Activated CD4-positive, alpha-beta T cell treated with anti-CD3 and anti-CD28 coated beads for 36 hours (primary cell): ENCODE measurements around the gene CFAP61. TPM values are rescaled to one million over a fixed set of nuclear protein-coding genes. Genes with fewer than 3 reads are reported as not detected.
"Not testable (repeated sequence)": the region's sequence is repeated elsewhere in the genome, so short reads cannot be mapped to it uniquely, and the experiment has no call there.

Experiments used
- ATAC-seq: fragments of 200-7000 bp; cut with Tn5 transposase; one replicate; pipeline ENCODE4 v1.10.0; 2021; ENCODE audit warnings: mild to moderate bottlenecking, moderate library complexity
- CTCF ChIA-PET: fragments of 350-600 bp; sonication (Branson Sonifier 250); formaldehyde crosslinking; loops from one replicate; lab custom pipeline; 2021; ENCODE audit warnings: antibody characterized with exemption; lab: Charles Lee
- POLR2A ChIA-PET: fragments of 350-600 bp; sonication (Branson Sonifier 250); formaldehyde crosslinking; loops from one replicate; lab custom pipeline; 2021; ENCODE audit warnings: antibody characterized with exemption, inconsistent platforms; lab: Charles Lee
- DNase-seq: peaks from one replicate; pipeline ENCODE4 v3.0.0-alpha.2; 2020
- H3K27ac Mint-ChIP-seq: one replicate; pipeline ENCODE4 v1.8.0; 2021; ENCODE audit warnings: mixed read lengths
- H3K27me3 Mint-ChIP-seq: one replicate; pipeline ENCODE4 v1.8.0; 2021; ENCODE audit warnings: mixed read lengths
- H3K36me3 Mint-ChIP-seq: one replicate; pipeline ENCODE4 v1.8.0; 2021; ENCODE audit warnings: low read depth, mixed read lengths
- H3K4me1 Mint-ChIP-seq: one replicate; pipeline ENCODE4 v1.8.0; 2021; ENCODE audit warnings: mixed read lengths
- H3K4me3 Mint-ChIP-seq: one replicate; pipeline ENCODE4 v1.8.0; 2021; ENCODE audit warnings: mild to moderate bottlenecking, moderate library complexity, mixed read lengths
- H3K9me3 Mint-ChIP-seq: one replicate; pipeline ENCODE4 v1.8.0; 2021; ENCODE audit warnings: low read depth, mixed read lengths
- intact Hi-C, 2 experiments: fragments of 100-400 bp; cut with DNase I in 1 of 2; cut with micrococcal nuclease in 1 of 2; formaldehyde crosslinking; loops; one replicate each; pipeline versions ENCODE4 v1.14.2 to v1.15.1; 2022 to 2024; cut with DNase I, micrococcal nuclease
- total RNA-seq, 2 experiments: library from RNA; stranded (reverse); gene quantifications; one replicate each; pipeline ENCODE4 v1.2.3, GENCODE V29; 2021

CFAP61 gene
- total RNA-seq, 2 experiments from 2014 or later, result 0.39 to 0.51 TPM

DNA sequence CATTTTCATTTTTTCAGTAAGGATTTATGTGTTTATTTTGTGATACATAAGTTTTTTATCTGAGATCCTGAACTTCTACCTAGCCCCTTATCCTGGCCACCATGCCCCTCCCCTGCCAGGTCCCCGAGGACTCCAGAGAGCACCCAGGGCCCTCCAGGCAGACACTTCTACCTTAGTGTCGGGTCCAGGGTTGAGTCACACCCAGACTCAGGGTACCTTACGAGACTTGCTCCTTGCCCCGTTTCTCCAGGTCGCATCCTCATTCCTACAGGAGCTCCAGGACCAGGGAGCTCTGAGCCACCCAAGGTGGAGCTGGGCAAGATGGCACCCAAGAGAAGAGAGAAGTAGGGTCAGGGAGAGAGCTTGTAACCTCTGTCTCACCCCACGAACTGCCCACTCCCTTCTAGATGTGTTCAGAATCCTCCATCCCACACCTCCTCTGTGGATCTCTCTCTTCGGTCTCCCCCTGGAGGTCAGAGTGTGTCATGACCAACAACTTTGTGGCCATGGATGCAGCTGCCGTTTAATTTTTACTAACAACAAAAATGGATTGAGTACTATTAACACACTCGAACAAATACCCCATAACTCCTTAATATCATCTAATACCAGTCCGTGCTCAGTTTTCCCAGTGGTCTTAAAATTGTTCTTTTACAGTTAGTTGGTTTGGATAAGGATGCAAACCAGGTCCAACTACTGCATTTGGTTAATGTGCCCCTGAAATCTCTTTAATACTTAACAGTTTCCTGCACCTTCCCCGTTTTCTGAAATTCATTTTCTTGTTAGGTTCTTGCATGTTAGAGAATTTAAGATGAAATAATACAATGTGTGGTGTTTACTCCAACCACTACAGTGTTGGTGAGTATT is 185.0 kb downstream of the CFAP61 start:
- H3K27me3 Mint-ChIP-seq, result peaks cover 2% of the 10 kb centered on the region
- intact Hi-C loops, result loop anchor here in 1 of 2 experiments (1.0 kb wide), 2 partner anchors 107 to 153 kb away; no protein-coding TSS in a partner anchor
- H3K4me3 Mint-ChIP-seq, result no peak overlapping the region
- peak; percentile 39 for ATAC-seq
- CTCF ChIA-PET, result interaction anchor here (0.6 to 1.7 kb wide), 23 partner anchors 8 to 656 kb away, joined by 3 to 6 read pairs (median 3); partner anchors contain the start of genes CFAP61 and CRNKL1
- no peaks in the 10 kb centered on the region for H3K4me1 Mint-ChIP-seq
- H3K27ac Mint-ChIP-seq, result no peak overlapping the region
- POLR2A ChIA-PET, result no interaction called here
- no peaks in the 10 kb centered on the region for H3K36me3 Mint-ChIP-seq
- DNase-seq, result peak; percentile 48
- no peaks in the 10 kb centered on the region for H3K9me3 Mint-ChIP-seq

DNA sequence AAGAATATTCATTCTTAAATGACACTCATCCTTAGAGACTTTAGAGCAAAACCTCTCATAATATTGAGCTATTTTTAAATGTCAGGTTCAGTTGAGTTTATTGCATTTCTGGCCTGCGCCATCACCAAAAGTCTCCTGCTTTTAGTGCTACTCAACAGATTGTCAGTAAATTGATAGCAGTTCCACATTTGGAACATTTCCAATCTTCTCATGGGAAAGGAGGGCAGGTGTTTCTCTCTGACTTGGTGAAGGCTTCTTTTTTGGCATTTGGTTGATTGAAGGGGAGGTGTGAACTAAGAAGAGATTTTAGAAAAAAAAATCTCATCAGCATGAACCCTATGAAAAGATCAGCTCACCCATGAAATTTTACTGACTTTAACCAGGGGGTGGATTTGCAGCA is 189.6 kb downstream of the CFAP61 start:
- Mint-ChIP-seq H3K27me3 (peaks cover 8% of the 10 kb centered on the region), H3K27ac (no peak overlapping the region), H3K9me3 (peaks cover 3% of the 10 kb centered on the region), H3K4me3 (no peak overlapping the region), H3K36me3 (no peaks in the 10 kb centered on the region), H3K4me1 (no peaks in the 10 kb centered on the region)
- ChIA-PET CTCF (no interaction called here), POLR2A (no interaction called here)
- no peak for DNase-seq
- no peak for ATAC-seq
- intact Hi-C loops, result no loop called here

DNA sequence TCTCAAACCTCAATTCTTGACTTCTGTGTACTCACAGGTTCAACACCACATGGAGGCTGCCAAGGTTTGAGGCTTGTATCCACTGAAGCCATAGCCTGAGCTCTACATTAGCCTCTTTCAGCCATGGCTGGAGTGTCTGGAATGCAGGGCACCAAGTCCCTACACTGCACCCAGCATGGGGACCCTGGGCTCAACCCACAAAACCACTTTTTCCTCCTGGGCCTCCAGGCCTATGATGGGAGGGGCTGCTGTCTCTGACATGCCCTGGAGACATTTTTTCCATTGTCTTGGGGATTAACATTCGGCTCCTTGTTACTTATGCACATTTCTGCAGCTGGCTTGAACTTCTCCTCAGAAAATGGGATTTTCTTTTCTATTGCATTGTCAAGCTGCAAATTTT is 192.1 kb downstream of the CFAP61 start:
- H3K4me1 Mint-ChIP-seq, intact Hi-C loops, H3K9me3 Mint-ChIP-seq, DNase-seq, H3K27ac Mint-ChIP-seq, H3K36me3 Mint-ChIP-seq, ATAC-seq, POLR2A ChIA-PET, H3K4me3 Mint-ChIP-seq, CTCF ChIA-PET: not testable (repeated sequence)
- H3K27me3 Mint-ChIP-seq, result peaks cover 10% of the 10 kb centered on the region

DNA sequence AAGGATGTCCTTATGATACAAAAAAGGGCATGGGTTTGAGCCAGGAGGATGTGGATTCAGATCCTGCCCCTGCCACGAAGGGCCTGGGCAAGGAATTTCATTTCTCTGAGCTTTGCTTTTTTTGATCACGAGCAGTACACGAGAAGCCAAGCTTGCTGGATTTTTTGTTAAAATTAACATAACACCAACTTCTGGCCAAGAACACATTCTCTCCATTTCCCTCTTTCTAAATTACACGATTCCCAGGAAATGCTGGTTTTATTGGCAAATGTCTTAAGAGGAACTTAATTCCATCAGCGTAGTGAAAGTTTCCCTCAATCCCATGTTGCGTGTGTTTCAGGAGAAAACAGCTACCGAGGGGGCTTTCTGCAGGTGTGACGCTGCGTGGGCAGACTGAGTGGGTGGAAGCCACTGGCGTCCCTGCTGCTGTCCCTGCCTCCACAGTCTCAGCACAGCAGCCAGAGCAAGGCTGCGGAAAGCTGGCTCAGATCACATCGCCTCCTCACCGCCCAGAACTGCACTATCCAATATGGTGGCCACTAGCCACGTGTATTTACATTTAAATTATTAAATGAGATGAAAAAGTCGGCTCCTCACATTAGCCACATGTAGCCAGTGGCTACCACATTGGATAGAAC is 194.8 kb downstream of the CFAP61 start:
- Mint-ChIP-seq H3K27me3 (peaks cover 13% of the 10 kb centered on the region), H3K36me3 (no peaks in the 10 kb centered on the region), H3K27ac (no peak overlapping the region), H3K4me3 (no peak overlapping the region), H3K4me1 (no peaks in the 10 kb centered on the region), H3K9me3 (peaks cover 3% of the 10 kb centered on the region)
- ATAC-seq (no peak), DNase-seq (no peak)
- intact Hi-C loops, result no loop called here
- ChIA-PET CTCF (no interaction called here), POLR2A (no interaction called here)

DNA sequence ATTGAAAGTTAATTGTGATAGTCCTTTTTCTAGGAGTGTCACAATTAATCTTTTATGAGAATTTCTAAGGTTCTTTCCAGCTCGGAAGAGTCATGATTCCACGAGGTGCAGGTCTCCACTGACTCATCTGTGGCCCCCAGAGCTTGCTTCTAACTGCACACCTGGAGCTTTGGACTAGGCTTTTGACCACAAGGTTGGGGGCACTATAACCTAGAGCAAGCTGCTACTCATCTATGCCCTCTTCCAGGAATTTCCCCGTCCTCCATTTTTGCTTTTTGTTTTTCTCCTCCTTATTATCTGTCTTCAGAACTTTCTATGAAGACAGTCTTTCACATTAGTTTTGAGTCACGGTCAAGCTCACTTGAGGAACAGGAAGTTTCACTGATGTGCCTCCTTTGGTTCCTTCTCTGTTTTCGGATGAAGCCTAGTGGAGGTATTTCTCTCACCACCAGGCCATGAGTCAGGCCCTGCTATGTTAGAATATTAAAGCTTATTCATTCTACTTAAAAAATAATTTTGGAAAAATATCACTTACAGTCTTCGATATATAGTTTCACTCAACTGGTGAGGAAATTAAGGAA is 196.4 kb downstream of the CFAP61 start:
- no peak for ATAC-seq
- H3K4me3 Mint-ChIP-seq, result no peak overlapping the region
- ChIA-PET POLR2A (interaction anchor here (0.6 kb wide), 1 partner anchor 383 kb away, joined by 4 read pairs; no protein-coding TSS in a partner anchor), CTCF (interaction anchor here (1.1 to 1.5 kb wide), 2 partner anchors 10 to 11 kb away, joined by 3 to 4 read pairs; no protein-coding TSS in a partner anchor)
- intact Hi-C loops, result no loop called here
- no peaks in the 10 kb centered on the region for H3K36me3 Mint-ChIP-seq
- H3K9me3 Mint-ChIP-seq, result peaks cover 3% of the 10 kb centered on the region
- peaks cover 13% of the 10 kb centered on the region for H3K27me3 Mint-ChIP-seq
- no peak overlapping the region for H3K27ac Mint-ChIP-seq
- no peaks in the 10 kb centered on the region for H3K4me1 Mint-ChIP-seq
- DNase-seq, result no peak

DNA sequence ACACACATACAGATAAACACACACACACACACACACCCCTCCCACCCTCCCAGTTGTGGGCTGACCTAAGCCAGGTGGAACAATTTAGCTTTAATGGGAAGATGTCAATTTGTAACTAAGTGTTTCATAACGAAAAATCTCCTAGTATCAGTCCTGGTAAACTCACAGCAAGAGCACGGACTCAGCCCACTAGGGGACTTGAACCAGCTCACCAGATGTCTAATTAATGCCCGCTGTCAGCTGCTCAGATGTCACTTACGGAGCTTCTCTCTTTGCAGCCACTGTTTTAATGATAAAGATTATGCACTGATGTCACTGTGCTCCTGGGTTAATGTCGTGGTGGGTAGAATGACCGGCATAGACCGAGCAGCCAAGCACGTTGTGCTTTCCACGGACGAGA is 199.0 kb downstream of the CFAP61 start:
- no peaks in the 10 kb centered on the region for H3K36me3 Mint-ChIP-seq
- H3K27me3 Mint-ChIP-seq, result peaks cover 6% of the 10 kb centered on the region
- DNase-seq, result no peak
- intact Hi-C loops, result no loop called here
- H3K27ac Mint-ChIP-seq, result no peak overlapping the region
- ChIA-PET CTCF (no interaction called here), POLR2A (no interaction called here)
- no peak overlapping the region for H3K4me3 Mint-ChIP-seq
- H3K9me3 Mint-ChIP-seq, result no peaks in the 10 kb centered on the region
- H3K4me1 Mint-ChIP-seq, result no peaks in the 10 kb centered on the region
- ATAC-seq, result no peak

DNA sequence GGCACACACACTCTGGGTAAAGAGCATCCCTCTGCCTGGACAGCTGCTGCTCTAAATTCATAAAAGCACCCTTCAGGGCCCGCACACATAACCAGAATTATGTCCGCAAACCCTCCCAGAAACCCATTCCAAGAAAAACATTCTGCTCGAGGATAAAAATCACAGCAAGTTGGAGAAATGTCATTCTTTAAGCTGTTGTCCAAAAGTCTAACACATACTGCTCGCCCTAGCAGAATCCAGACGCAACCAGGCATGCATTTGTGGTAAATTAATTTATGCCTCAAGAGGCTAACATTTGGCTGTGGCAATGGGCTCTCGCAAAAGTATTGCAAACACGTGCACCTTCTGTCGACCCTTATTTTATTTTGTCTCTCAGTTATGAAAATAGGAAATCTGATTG is 199.5 kb downstream of the CFAP61 start:
- Mint-ChIP-seq H3K4me3 (no peak overlapping the region), H3K4me1 (no peaks in the 10 kb centered on the region), H3K36me3 (no peaks in the 10 kb centered on the region), H3K27ac (no peak overlapping the region), H3K27me3 (peaks cover 5% of the 10 kb centered on the region), H3K9me3 (no peaks in the 10 kb centered on the region)
- POLR2A ChIA-PET, result no interaction called here
- no peak for DNase-seq
- CTCF ChIA-PET, result no interaction called here
- ATAC-seq, result no peak
- intact Hi-C loops, result no loop called here

DNA sequence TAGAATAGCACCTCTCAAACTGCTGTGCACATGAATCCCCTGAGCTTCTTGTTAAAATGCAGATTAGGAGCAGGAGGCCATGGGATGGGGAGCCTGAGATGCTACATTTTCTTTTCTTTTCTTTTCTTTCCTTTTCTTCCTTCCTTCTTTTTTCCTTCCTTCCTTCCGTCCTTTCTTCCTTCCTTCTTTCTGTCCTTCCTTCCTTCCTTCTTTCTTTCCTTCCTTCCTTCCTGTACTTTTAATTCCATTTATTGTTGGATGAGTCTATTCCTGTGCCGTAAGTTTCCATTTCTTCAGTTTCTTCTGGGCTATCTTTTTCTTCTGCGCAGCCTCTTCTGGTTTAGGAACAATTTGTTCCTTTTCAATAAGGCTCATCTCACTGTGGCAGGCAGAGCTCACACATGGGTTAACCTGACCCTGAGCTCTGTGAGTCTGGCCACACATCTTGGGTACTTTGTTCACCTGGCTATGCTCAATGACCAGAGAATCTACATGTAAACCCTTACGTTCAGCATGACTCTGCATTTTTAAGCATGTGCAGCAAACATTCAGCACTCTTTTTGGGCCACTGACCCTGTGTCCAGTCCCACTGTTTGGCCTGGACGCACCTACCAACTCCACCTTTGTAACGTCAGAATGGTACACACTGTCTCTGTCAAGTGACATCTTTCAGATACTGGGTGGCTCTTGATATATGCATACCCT is 200.9 kb downstream of the CFAP61 start:
- no peak for DNase-seq
- H3K27ac Mint-ChIP-seq, result no peak overlapping the region
- ATAC-seq, result no peak
- POLR2A ChIA-PET, result no interaction called here
- intact Hi-C loops, result no loop called here
- H3K9me3 Mint-ChIP-seq, result no peaks in the 10 kb centered on the region
- no peaks in the 10 kb centered on the region for H3K36me3 Mint-ChIP-seq
- CTCF ChIA-PET, result interaction anchor here (0.6 kb wide), 1 partner anchor 42 kb away, joined by 4 read pairs; no protein-coding TSS in a partner anchor
- no peak overlapping the region for H3K4me3 Mint-ChIP-seq
- no peaks in the 10 kb centered on the region for H3K4me1 Mint-ChIP-seq
- H3K27me3 Mint-ChIP-seq, result peaks cover 2% of the 10 kb centered on the region

DNA sequence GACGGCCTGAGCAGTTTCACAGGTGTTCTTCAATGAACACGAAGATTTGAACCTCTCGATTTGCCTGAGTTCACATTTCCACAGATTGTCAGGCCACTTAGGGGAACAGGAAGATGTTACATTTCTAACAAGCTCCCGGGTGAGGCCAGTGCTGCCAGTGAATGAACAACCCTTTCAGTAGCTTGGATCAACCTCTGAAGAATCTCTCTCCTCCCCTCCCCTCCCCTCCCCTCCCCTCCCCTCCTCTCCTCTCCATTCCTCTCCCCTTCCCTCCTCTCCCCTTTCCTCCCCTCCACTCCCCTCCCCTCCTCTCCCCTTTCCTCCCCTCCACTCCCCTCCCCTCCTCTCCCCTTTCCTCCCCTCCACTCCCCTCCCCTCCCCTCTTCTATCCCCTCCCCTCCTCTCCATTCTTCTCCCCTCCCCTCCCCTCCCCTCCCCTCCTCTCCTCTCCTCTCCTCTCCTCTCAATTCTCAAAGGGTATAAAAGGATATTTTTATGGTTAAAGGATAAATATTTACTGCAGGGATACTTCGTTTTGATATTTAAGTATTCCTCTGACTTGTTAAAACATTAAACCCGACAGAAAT is 201.5 kb downstream of the CFAP61 start:
- Mint-ChIP-seq H3K27me3 (peaks cover 2% of the 10 kb centered on the region), H3K4me3 (no peak overlapping the region), H3K4me1 (no peaks in the 10 kb centered on the region), H3K9me3 (no peaks in the 10 kb centered on the region), H3K27ac (no peak overlapping the region), H3K36me3 (no peaks in the 10 kb centered on the region)
- DNase-seq, result no peak
- no peak for ATAC-seq
- intact Hi-C loops, result no loop called here
- ChIA-PET CTCF (interaction anchor here (0.6 kb wide), 2 partner anchors 42 to 61 kb away, joined by 3 to 4 read pairs; no protein-coding TSS in a partner anchor), POLR2A (no interaction called here)

DNA sequence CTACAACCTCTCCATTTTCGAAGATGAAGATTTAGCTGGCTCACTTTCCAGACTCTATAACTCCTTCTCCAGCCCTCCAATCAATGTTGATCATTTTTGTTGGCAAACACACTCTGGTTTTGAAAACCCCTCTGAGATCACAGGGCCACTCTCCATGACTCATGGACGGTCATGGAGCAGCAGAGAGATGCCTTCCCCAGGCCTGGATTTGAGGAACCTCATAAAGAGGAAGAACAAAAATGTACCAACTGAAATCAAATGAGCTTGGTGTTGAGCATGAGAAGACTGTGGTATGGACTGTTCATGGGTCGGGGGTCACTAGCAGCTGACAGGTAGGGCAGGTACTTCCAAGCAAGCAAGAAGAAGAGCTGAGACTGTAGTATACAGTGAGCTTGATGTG is 202.8 kb downstream of the CFAP61 start:
- Mint-ChIP-seq H3K27ac (no peak overlapping the region), H3K4me1 (no peaks in the 10 kb centered on the region), H3K27me3 (no peaks in the 10 kb centered on the region), H3K9me3 (no peaks in the 10 kb centered on the region), H3K36me3 (no peaks in the 10 kb centered on the region), H3K4me3 (no peak overlapping the region)
- no peak for ATAC-seq
- no peak for DNase-seq
- POLR2A ChIA-PET, result no interaction called here
- CTCF ChIA-PET, result interaction anchor here (0.6 to 2.0 kb wide), 2 partner anchors 17 to 30 kb away, joined by 3 to 6 read pairs; no protein-coding TSS in a partner anchor
- intact Hi-C loops, result no loop called here

DNA sequence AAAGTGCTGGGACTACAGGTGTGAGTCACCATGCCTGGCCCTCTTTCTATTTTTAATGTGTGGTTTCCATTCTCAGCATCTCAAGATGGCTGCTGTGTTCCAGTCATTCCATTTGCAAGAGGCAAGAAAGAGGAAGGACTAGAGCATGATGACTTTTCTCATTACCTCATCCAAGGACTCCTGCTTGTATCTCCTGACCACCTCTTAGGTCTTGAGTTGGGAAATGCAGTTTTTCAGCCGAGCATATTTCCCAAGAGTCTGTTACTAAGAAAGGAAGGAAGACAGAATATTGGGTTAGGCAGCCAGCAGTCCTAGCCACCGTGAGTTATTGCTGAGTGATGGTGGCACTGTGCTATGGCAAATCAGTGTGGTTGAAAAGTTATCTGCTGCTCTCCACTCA is 207.2 kb downstream of the CFAP61 start:
- Mint-ChIP-seq H3K9me3 (no peaks in the 10 kb centered on the region), H3K4me3 (no peak overlapping the region), H3K36me3 (no peaks in the 10 kb centered on the region), H3K27ac (no peak overlapping the region), H3K27me3 (peaks cover 5% of the 10 kb centered on the region), H3K4me1 (no peaks in the 10 kb centered on the region)
- CTCF ChIA-PET, result no interaction called here
- intact Hi-C loops, result no loop called here
- POLR2A ChIA-PET, result no interaction called here
- no peak for DNase-seq
- no peak for ATAC-seq
